GM23248 (cell line): Measurements from ENCODE around the gene MRO.

Source experiments
- EZH2 ChIP-seq: fragments of 200-600 bp; sonication (generic); IDR thresholded peaks from 2 replicates; pipeline ENCODE4 v1.6.1; 2018; ENCODE audit warnings: antibody characterized with exemption, mild to moderate bottlenecking; ENCODE audit not compliant: insufficient read depth, poor library complexity, severe bottlenecking
- EZH2phosphoT487 ChIP-seq: fragments of 200-600 bp; sonication (generic); IDR thresholded peaks from 2 replicates; pipeline ENCODE4 v1.6.1; 2018; ENCODE audit warnings: antibody characterized with exemption, moderate library complexity, mild to moderate bottlenecking, low read depth; ENCODE audit not compliant: insufficient read depth

- no peak for TF ChIP-seq EZH2
- no peak for TF ChIP-seq EZH2phosphoT487
Measured at GRCh38 chr18:50850307-50851065, 30.7 kb upstream of the MRO start.
